Body of pancreas (tissue), 4 donors: ENCODE measurements around the gene DGKE.

ENCODE experiments used
- CTCF ChIP-seq, 7 experiments: fragments of 450-650 bp in 4 of 7; fragments of 200-600 bp in 3 of 7; sonication (generic) in 3 of 7; IDR thresholded peaks; one replicate each; pipeline ENCODE4 v1.5.1; 2016 to 2019; ENCODE audit warnings: antibody characterized with exemption in 7 of 7
- POLR2A ChIP-seq, 3 donors: fragments of 450-650 bp; IDR thresholded peaks; one replicate each; pipeline ENCODE4 v1.6.1; 2016; ENCODE audit warnings: antibody characterized with exemption in 3 of 3, mild to moderate bottlenecking in 2 of 3

- TF ChIP-seq CTCF (IDR thresholded peaks at IDR 0.05) (no peak), POLR2A (IDR thresholded peaks at IDR 0.05) (no peak)
Measured at GRCh38 chr17:56842577-56842976, 8.6 kb downstream of the DGKE start.
